GM12872 (cell line): ENCODE measurements around the gene SESN1.

Experiments used
- TF ChIP-seq, protein P1 (sequence below): IDR thresholded peaks from 3 replicates; pipeline ENCODE4 v1.5.1; 2011; ENCODE audit warnings: low read depth, mild to moderate bottlenecking, low read length, moderate library complexity; ENCODE audit not compliant: insufficient read depth

SESN1 gene

DNA sequence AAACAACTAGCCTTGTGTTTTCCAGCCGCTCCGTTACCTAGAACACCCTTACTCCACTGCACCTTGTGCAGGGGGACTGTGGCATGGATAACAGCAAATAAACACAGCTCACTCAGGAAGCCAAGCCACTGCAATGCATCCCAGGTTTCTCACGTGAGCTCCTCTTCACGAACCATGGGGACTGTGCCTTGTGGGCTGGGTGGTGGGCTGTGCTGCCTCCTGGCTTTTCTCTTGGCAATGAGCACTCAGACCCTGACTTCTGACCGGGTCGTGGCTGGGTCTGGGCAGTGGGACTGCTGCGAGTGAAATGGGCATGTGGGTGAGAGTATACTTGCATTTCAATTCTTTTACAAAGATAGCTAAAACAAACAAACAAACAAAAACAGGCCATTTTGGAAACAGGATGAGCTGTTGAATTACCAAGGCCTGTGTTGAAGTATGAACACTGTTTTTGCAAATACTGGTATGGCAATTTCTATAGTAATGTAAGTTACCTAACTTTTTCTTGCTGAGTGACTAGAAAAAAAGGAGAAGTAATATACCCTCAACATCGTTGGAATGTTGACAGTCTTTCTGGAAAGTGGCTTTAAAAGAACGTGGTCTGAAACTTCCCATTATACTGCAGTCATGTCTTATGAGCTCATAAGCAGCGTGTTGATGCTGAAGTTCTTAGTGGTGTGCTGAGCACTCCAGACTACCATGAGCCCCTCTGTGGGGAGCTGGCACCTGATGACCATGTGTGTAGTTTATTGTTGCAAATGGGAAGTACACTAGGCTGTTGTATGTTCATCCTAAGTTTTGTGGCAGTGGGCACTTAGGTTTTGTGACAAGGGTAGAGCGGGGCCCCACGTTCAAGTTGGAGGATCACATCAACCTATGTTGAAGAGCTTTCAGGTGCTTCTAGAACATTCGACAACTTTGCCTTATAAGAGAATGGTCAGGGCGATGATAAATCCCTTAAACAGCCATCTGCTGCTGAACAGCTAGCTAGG lies 126.0 kb downstream of the SESN1 start:
- TF ChIP-seq, protein P1, sequence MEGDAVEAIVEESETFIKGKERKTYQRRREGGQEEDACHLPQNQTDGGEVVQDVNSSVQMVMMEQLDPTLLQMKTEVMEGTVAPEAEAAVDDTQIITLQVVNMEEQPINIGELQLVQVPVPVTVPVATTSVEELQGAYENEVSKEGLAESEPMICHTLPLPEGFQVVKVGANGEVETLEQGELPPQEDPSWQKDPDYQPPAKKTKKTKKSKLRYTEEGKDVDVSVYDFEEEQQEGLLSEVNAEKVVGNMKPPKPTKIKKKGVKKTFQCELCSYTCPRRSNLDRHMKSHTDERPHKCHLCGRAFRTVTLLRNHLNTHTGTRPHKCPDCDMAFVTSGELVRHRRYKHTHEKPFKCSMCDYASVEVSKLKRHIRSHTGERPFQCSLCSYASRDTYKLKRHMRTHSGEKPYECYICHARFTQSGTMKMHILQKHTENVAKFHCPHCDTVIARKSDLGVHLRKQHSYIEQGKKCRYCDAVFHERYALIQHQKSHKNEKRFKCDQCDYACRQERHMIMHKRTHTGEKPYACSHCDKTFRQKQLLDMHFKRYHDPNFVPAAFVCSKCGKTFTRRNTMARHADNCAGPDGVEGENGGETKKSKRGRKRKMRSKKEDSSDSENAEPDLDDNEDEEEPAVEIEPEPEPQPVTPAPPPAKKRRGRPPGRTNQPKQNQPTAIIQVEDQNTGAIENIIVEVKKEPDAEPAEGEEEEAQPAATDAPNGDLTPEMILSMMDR: no peak

GRCh38 chr6:108966855-108967755 lies 127.5 kb downstream of the SESN1 start:
- TF ChIP-seq, protein P1: no peak

- TF ChIP-seq, protein P1: no peak
Observed at GRCh38 chr6:108966251-108966650, 128.4 kb downstream of the SESN1 start.

- TF ChIP-seq, protein P1: no peak
Observed at GRCh38 chr6:108961985-108962384, 132.7 kb downstream of the SESN1 start.

DNA sequence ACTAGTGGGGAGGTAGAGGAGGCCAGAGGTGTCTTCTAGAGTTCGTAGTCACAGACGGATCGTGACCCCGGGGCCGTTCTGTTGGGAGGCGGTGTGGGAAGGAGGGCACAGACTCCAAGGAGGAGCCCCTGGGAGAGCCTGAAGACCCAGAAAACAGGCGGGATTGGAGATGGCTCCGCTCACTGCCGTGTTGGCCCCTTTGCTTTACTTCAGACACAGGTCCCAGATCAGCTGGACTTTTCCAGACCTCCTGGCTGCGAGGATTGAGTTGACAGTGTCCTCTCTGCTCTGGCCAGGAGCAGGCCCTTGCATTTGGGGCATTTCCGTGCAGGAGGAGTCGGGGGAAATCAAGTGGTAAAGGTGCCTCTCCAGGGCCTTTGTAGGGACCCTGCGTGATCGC lies 133.6 kb downstream of the SESN1 start:
- TF ChIP-seq, protein P1: no peak

GRCh38 chr6:108960601-108961000 lies 134.0 kb downstream of the SESN1 start:
- TF ChIP-seq, protein P1: no peak
